Measurements from ENCODE around the gene MAN2B2.

DNA sequence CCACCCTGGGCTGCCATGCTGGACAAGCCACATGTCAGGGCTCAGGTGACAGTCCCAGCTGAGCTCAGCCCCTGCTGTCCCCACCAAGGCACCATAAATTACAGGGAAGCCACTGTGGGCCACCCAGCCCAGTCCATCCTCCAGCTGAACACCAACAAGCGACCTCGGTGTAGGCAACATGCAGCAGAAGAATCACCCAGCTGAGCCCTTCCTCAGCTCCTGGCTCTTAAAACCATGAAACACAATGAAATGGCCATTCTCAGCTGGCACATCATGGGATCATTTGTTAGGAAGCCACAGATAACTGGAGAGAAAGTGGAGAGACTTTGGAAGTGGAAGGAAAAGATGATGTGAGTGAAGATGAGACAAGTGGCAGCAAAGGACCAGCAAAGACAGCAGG, 23.3 kb upstream of the MAN2B2 start:
- no peak for TF ChIP-seq POLR2A (IDR thresholded peaks at IDR 0.05; ENCODE audit: low read length)
- TF ChIP-seq GATA1 (IDR thresholded peaks at IDR 0.05; ENCODE audit: low read depth, low read length) = no peak

Measured in erythroblast (primary cell).